ENCODE measurements around the gene CRIP3. TPM values are rescaled to one million over a fixed set of nuclear protein-coding genes. Genes with fewer than 3 reads are reported as not detected.

CRIP3 gene
- total and polyA plus RNA-seq, 2 of the 13 experiments (the other 11 are each of a cell fraction or from before 2014, with no cell fraction given): 6.3 to 9.3 TPM

- no peak for TF ChIP-seq KIAA2018 (CRISPR knock-in tag; IDR thresholded peaks at IDR 0.05; ENCODE audit: borderline replicate concordance)
- TF ChIP-seq RAD51 (IDR thresholded peaks at IDR 0.05; ENCODE audit: borderline replicate concordance): peak; percentile 22; the same call in 1 of the 2 replicates
- 0 out of 2 replicates have a peak, but pooled peaks have one; percentile 63 for TF ChIP-seq NBN (conservative IDR thresholded peaks at IDR 0.05)
- peak; percentile 8; the same call in 1 of the 2 replicates for TF ChIP-seq ZBTB40 (IDR thresholded peaks at IDR 0.05)
- TF ChIP-seq ZBTB40 (CRISPR knock-in tag; IDR thresholded peaks at IDR 0.05): no peak
Observed at GRCh38 chr6:43294536-43294935, 14.1 kb downstream of the CRIP3 start (continued).
